IMR-90 (cell line): ENCODE measurements around the gene ITGA6. TPM values are rescaled to one million over a fixed set of nuclear protein-coding genes. Genes with fewer than 3 reads are reported as not detected.

Source experiments
- ATAC-seq: fragments of 200-7000 bp; cut with Tn5 transposase; 2 replicates; pipeline ENCODE4 v1.9.1; 2020; ENCODE audit warnings: low read depth, mild to moderate bottlenecking, moderate library complexity
- BruUV-seq: library from RNA; stranded (reverse); fragments of 400-500 nt; replicated peaks from 2 replicates; lab custom pipeline; 2021; lab: Mats Ljungman, UMichigan
- CTCF ChIA-PET: fragments of 300-600 bp; formaldehyde crosslinking; extraction: SDS; loops from one replicate; lab custom pipeline; 2021; ENCODE audit warnings: antibody characterized with exemption; lab: Yijun Ruan, JAX
- POLR2A ChIA-PET: fragments of 300-600 bp; sonication (Branson Sonifier 250); formaldehyde crosslinking; loops from one replicate; lab custom pipeline; 2022; ENCODE audit warnings: antibody characterized with exemption; ENCODE audit not compliant: unreplicated experiment; lab: Charles Lee
- DNase-seq: peaks from one replicate; pipeline ENCODE4 v3.0.0; 2013
- H2AFZ ChIP-seq: replicated peaks from 2 replicates; pipeline ENCODE3; 2013; ENCODE audit warnings: low read length, mild to moderate bottlenecking; ENCODE audit not compliant: poor library complexity
- H2AK5ac ChIP-seq: 2 replicates; pipeline ENCODE4 v1.6.1; 2013; ENCODE audit warnings: low read depth, low read length, inconsistent platforms
- H2AK9ac ChIP-seq: replicated peaks from 2 replicates; pipeline ENCODE3; 2013; ENCODE audit warnings: mild to moderate bottlenecking, low read depth, low read length, moderate library complexity; ENCODE audit not compliant: poor library complexity
- H2BK120ac ChIP-seq: 2 replicates; pipeline ENCODE4 v1.6.1; 2013; ENCODE audit warnings: low read depth, low read length, inconsistent platforms
- H2BK15ac ChIP-seq: 3 replicates; pipeline ENCODE4 v1.6.1; 2013; ENCODE audit warnings: low read depth, low read length, inconsistent platforms
- H2BK20ac ChIP-seq: 2 replicates; pipeline ENCODE4 v1.6.1; 2013; ENCODE audit warnings: low read depth, mild to moderate bottlenecking, inconsistent platforms, low read length, moderate library complexity
- H2BK5ac ChIP-seq: 2 replicates; pipeline ENCODE4 v1.6.1; 2013; ENCODE audit warnings: mild to moderate bottlenecking, low read depth, low read length, inconsistent platforms; ENCODE audit not compliant: poor library complexity, severe bottlenecking
- H3K14ac ChIP-seq: replicated peaks from 2 replicates; pipeline ENCODE4 v1.6.1; 2013; ENCODE audit warnings: low read depth, low read length, inconsistent platforms
- H3K18ac ChIP-seq: 2 replicates; pipeline ENCODE4 v1.6.1; 2013; ENCODE audit warnings: low read depth, low read length, control low read depth
- H3K23ac ChIP-seq: 2 replicates; pipeline ENCODE4 v1.6.1; 2013; ENCODE audit warnings: low read depth, low read length, inconsistent platforms
- H3K27ac ChIP-seq: 2 replicates; pipeline ENCODE4 v1.5.1; 2013; ENCODE audit warnings: mild to moderate bottlenecking, control low read depth, low read length; ENCODE audit not compliant: insufficient read depth
- H3K27me3 ChIP-seq: 2 replicates; pipeline ENCODE4 v1.6.1; 2013; ENCODE audit warnings: low read length; ENCODE audit not compliant: control insufficient read depth, insufficient read depth
- H3K36me3 ChIP-seq: 2 replicates; pipeline ENCODE4 v1.6.1; 2013; ENCODE audit warnings: low read length, mixed read lengths; ENCODE audit not compliant: control insufficient read depth, insufficient read depth
- H3K4ac ChIP-seq: 2 replicates; pipeline ENCODE4 v1.6.1; 2013; ENCODE audit warnings: low read depth, low read length, inconsistent platforms
- H3K4me1 ChIP-seq: 2 replicates; pipeline ENCODE4 v1.6.1; 2013; ENCODE audit warnings: low read length, mixed read lengths; ENCODE audit not compliant: control insufficient read depth, insufficient read depth
- H3K4me2 ChIP-seq: 2 replicates; pipeline ENCODE4 v1.6.1; 2013; ENCODE audit warnings: low read depth, mild to moderate bottlenecking, control low read depth, low read length, moderate library complexity
- H3K4me3 ChIP-seq: 2 replicates; pipeline ENCODE4 v1.5.1; 2013; ENCODE audit warnings: low read depth, mild to moderate bottlenecking, control low read depth, low read length, moderate library complexity; ENCODE audit not compliant: insufficient read depth
- H3K56ac ChIP-seq: 2 replicates; pipeline ENCODE4 v1.6.1; 2013; ENCODE audit warnings: low read length, inconsistent platforms; ENCODE audit not compliant: insufficient read depth; ENCODE audit errors: extremely low read depth
- H3K79me1 ChIP-seq, 2 experiments: 2 replicates each; pipeline ENCODE4 v1.6.1; 2013; ENCODE audit warnings: low read length in 2 of 2, inconsistent platforms in 1 of 2, low read depth in 1 of 2
- H3K9ac ChIP-seq: 2 replicates; pipeline ENCODE4 v1.6.1; 2013; ENCODE audit warnings: low read depth, low read length, control low read depth
- H3K9me1 ChIP-seq: 2 replicates; pipeline ENCODE4 v1.6.1; 2013; ENCODE audit warnings: low read length, inconsistent platforms; ENCODE audit not compliant: insufficient read depth
- H3K9me3 ChIP-seq: 2 replicates; pipeline ENCODE4 v1.6.1; 2013; ENCODE audit warnings: low read length; ENCODE audit not compliant: control insufficient read depth, insufficient read depth
- H4K20me1 ChIP-seq: 2 replicates; pipeline ENCODE4 v1.6.1; 2013; ENCODE audit warnings: low read length, inconsistent platforms; ENCODE audit not compliant: insufficient read depth
- H4K5ac ChIP-seq: 2 replicates; pipeline ENCODE4 v1.6.1; 2013; ENCODE audit warnings: mild to moderate bottlenecking, low read depth, low read length, control low read depth
- H4K8ac ChIP-seq, 2 experiments: 2 replicates each; pipeline ENCODE4 v1.6.1; 2013; ENCODE audit warnings: low read depth in 2 of 2, low read length in 2 of 2, control low read depth in 1 of 2, inconsistent platforms in 1 of 2
- H4K91ac ChIP-seq: 2 replicates; pipeline ENCODE4 v1.6.1; 2013; ENCODE audit warnings: low read depth, low read length, inconsistent platforms; ENCODE audit not compliant: insufficient read depth
- BHLHE40 ChIP-seq: fragments of 150-350 bp; IDR thresholded peaks from 2 replicates; pipeline ENCODE4 v1.6.1; 2016; ENCODE audit warnings: mild to moderate bottlenecking, low read depth, low read length
- CEBPB ChIP-seq: IDR thresholded peaks from 2 replicates; pipeline ENCODE4 v1.6.1; 2012; ENCODE audit warnings: low read depth, low read length, improper control_type of control experiment
- CHD1 ChIP-seq: IDR thresholded peaks from 2 replicates; pipeline ENCODE4 v1.6.1; 2012; ENCODE audit warnings: low read depth, low read length, improper control_type of control experiment
- MAFK ChIP-seq: IDR thresholded peaks from 2 replicates; pipeline ENCODE4 v1.6.1; 2012; ENCODE audit warnings: low read depth, low read length, improper control_type of control experiment
- MAZ ChIP-seq: IDR thresholded peaks from 2 replicates; pipeline ENCODE4 v1.6.1; 2012; ENCODE audit warnings: low read depth, mild to moderate bottlenecking, low read length, improper control_type of control experiment, moderate library complexity, borderline replicate concordance
- NFE2L2 ChIP-seq: fragments of 150-350 bp; IDR thresholded peaks from 2 replicates; pipeline ENCODE4 v1.6.1; 2016; ENCODE audit warnings: low read depth, mild to moderate bottlenecking, low read length
- POLR2A ChIP-seq: IDR thresholded peaks from 2 replicates; pipeline ENCODE4 v1.6.1; 2012; ENCODE audit warnings: mild to moderate bottlenecking, low read depth, low read length
- RAD21 ChIP-seq: IDR thresholded peaks from 2 replicates; pipeline ENCODE4 v1.6.1; 2012; ENCODE audit warnings: low read length, improper control_type of control experiment
- RCOR1 ChIP-seq: IDR thresholded peaks from 2 replicates; pipeline ENCODE4 v1.6.1; 2012; ENCODE audit warnings: mild to moderate bottlenecking, low read length, improper control_type of control experiment; ENCODE audit not compliant: insufficient replicate concordance
- RFX5 ChIP-seq: IDR thresholded peaks from 2 replicates; pipeline ENCODE4 v1.8.0; 2012; ENCODE audit warnings: low read depth, mild to moderate bottlenecking, low read length, moderate library complexity
- SMC3 ChIP-seq: fragments of 150-350 bp; IDR thresholded peaks from 2 replicates; pipeline ENCODE4 v1.6.1; 2016; ENCODE audit warnings: low read depth, mild to moderate bottlenecking, antibody characterized with exemption, low read length, moderate library complexity
- WGBS, 2 experiments: methylation state at CpG; one replicate each; pipeline versions ENCODE4 v1.1.5 to v1.1.7; 2013; ENCODE audit warnings: missing lambda C conversion rate in 2 of 2; ENCODE audit not compliant: insufficient read length in 1 of 2; ENCODE audit errors: extremely low coverage in 2 of 2; 5-methylcytosine and 5-hydroxymethylcytosine counted together
- dilution Hi-C: fragments of 300-500 bp; cut with HindIII; formaldehyde crosslinking; loops from one replicate; pipeline ENCODE4 v1.14.3; 2018; ENCODE audit warnings: low sequenced_read_pairs; ENCODE audit not compliant: unreplicated experiment
- in situ Hi-C: fragments of 300-500 bp; cut with MboI; formaldehyde crosslinking; loops from 3 replicates; pipeline ENCODE4 v1.14.3; 2019; ENCODE audit warnings: low sequenced_read_pairs, inconsistent platforms, mixed read lengths
- intact Hi-C: fragments of 100-400 bp; cut with micrococcal nuclease; formaldehyde crosslinking; loops from 2 replicates; pipeline ENCODE4 v1.10.0; 2022
- polyA plus RNA-seq, 3 experiments: library from polyadenylated mRNA; depleted of rRNA; stranded (reverse); fragments of >200 nt; gene quantifications; 2 replicates each; pipeline ENCODE4 v1.2.3, GENCODE V29; 2012; ENCODE audit warnings: low replicate concordance in 1 of 3
- total RNA-seq: library from RNA; depleted of rRNA; stranded (reverse); fragments of >200 nt; gene quantifications from 2 replicates; pipeline ENCODE4 v1.2.3, GENCODE V29; 2012
- TF ChIP-seq, protein P1 (sequence below): conservative IDR thresholded peaks from 2 replicates; pipeline ENCODE4 v1.5.1; 2012; ENCODE audit warnings: mild to moderate bottlenecking, low read depth, low read length, improper control_type of control experiment
- TF ChIP-seq, protein P2 (sequence below): fragments of 150-350 bp; IDR thresholded peaks from 2 replicates; pipeline ENCODE4 v1.6.1; 2016; ENCODE audit warnings: low read depth, mild to moderate bottlenecking, low read length, moderate library complexity, borderline replicate concordance

ITGA6 gene
- total and polyA plus RNA-seq, 2 of the 4 experiments (the other 2 are of a cell fraction): 12.5 to 43.9 TPM

DNA sequence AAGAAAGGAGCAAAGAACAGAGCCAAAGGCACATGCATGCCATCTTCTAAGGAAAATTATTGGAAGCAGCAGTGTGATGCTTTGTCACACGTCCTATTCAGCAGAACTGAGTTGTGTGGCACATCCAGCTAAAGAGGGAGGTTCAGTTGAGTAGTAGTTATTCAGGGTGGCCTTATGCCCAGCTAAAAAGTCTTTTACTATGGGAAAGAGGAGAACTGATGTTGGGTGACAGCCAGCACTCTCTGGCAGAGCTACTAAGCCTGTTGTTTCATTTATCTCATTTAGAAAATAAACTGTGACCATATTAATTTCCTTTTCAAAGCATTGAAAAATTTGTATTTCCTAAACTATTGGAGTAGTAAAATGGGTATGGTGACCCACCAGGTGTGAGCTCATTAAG is 18.5 kb downstream of the ITGA6 start:
- Histone ChIP-seq H3K18ac (no peak overlapping the region), H4K8ac (no peak overlapping the region), H3K9ac (no peak overlapping the region), H2BK20ac (no peak overlapping the region), H3K4me3 (no peak overlapping the region), H3K79me1 (peaks cover 24 to 50% of the 10 kb centered on the region in 2 experiments; a peak in 3 of 4 replicates), H2AK5ac (no peak overlapping the region), H3K36me3 (no peaks in the 10 kb centered on the region), H4K91ac (no peak overlapping the region), H4K20me1 (peaks cover 9% of the 10 kb centered on the region; the same call in 1 of the 2 replicates), H4K5ac (no peak overlapping the region), H2AFZ (no peak overlapping the region), H3K27ac (no peak overlapping the region), H2BK15ac (no peak overlapping the region), H3K23ac (peak overlapping the region; percentile 39), H2BK120ac (no peak overlapping the region), H3K27me3 (no peaks in the 10 kb centered on the region), H2BK5ac (no peak overlapping the region), H3K9me1 (peaks cover 18% of the 10 kb centered on the region), H2AK9ac (no peak overlapping the region), H3K56ac (no peak overlapping the region), H3K4me2 (no peak overlapping the region), H3K9me3 (no peaks in the 10 kb centered on the region), H3K14ac (peak overlapping the region; percentile 43), H3K4me1 (peaks cover 7% of the 10 kb centered on the region), H3K4ac (no peak overlapping the region)
- DNase-seq: peak; percentile 31
- dilution Hi-C loops (no loop called here), in situ Hi-C loops (no loop called here), intact Hi-C loops (no loop called here)
- ChIA-PET POLR2A (no interaction called here), CTCF (no interaction called here)
- TF ChIP-seq CHD1: no peak
- TF ChIP-seq MAZ: no peak
- no peak for TF ChIP-seq MAFK
- no peak for TF ChIP-seq RCOR1
- no peak for TF ChIP-seq SMC3
- TF ChIP-seq CEBPB: no peak
- no peak for TF ChIP-seq POLR2A
- TF ChIP-seq RFX5: no peak
- TF ChIP-seq, protein P1, sequence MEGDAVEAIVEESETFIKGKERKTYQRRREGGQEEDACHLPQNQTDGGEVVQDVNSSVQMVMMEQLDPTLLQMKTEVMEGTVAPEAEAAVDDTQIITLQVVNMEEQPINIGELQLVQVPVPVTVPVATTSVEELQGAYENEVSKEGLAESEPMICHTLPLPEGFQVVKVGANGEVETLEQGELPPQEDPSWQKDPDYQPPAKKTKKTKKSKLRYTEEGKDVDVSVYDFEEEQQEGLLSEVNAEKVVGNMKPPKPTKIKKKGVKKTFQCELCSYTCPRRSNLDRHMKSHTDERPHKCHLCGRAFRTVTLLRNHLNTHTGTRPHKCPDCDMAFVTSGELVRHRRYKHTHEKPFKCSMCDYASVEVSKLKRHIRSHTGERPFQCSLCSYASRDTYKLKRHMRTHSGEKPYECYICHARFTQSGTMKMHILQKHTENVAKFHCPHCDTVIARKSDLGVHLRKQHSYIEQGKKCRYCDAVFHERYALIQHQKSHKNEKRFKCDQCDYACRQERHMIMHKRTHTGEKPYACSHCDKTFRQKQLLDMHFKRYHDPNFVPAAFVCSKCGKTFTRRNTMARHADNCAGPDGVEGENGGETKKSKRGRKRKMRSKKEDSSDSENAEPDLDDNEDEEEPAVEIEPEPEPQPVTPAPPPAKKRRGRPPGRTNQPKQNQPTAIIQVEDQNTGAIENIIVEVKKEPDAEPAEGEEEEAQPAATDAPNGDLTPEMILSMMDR: no peak
- no peak for TF ChIP-seq BHLHE40
- TF ChIP-seq, protein P2, sequence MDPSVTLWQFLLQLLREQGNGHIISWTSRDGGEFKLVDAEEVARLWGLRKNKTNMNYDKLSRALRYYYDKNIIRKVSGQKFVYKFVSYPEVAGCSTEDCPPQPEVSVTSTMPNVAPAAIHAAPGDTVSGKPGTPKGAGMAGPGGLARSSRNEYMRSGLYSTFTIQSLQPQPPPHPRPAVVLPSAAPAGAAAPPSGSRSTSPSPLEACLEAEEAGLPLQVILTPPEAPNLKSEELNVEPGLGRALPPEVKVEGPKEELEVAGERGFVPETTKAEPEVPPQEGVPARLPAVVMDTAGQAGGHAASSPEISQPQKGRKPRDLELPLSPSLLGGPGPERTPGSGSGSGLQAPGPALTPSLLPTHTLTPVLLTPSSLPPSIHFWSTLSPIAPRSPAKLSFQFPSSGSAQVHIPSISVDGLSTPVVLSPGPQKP: no peak
- no peak for TF ChIP-seq RAD21
- TF ChIP-seq NFE2L2: no peak
- BruUV-seq: no TSS peak
- ATAC-seq: no peak
- WGBS, 2 experiments: 67% methylated on average over 1 of the region's 1 CpG; no CpG with 5 or more reads in 1 of the 2 experiments
